NCI-H82 treated with DMSO at 0.1 percent for 48 hours (cell line): ENCODE data around the gene ACVR1B.
A peak's percentile ranks its signal among the peaks of the same experiment; 100 is the strongest.

Source experiments
- DNase-seq: peaks from one replicate; lab custom pipeline; 2025; ENCODE audit not compliant: unreplicated experiment; lab: John Stamatoyannopoulos, UW

Gene ACVR1B

GRCh38 chr12:52003016-52003550, 51.6 kb downstream of the ACVR1B start:
- no peak for DNase-seq

- no peak for DNase-seq
Observed at GRCh38 chr12:52003591-52003990, 52.1 kb downstream of the ACVR1B start.

- DNase-seq, result no peak
Observed at GRCh38 chr12:52004042-52004648, 52.6 kb downstream of the ACVR1B start.

GRCh38 chr12:52005218-52005902, 53.9 kb downstream of the ACVR1B start:
- DNase-seq, result no peak

GRCh38 chr12:52005903-52006703, 54.6 kb downstream of the ACVR1B start:
- peak; percentile 29 for DNase-seq

- peak; percentile 19 for DNase-seq
Observed at GRCh38 chr12:52006726-52007157, 55.2 kb downstream of the ACVR1B start, which contains the start of gene TAMALIN. Gene TAMALIN, plus strand, starts transcription at chr12:52006946. Its CDS starts 74 bp downstream, at chr12:52007020.

- DNase-seq, result no peak
Observed at GRCh38 chr12:52007158-52007921, 55.8 kb downstream of the ACVR1B start.

GRCh38 chr12:52007982-52008510, 56.5 kb downstream of the ACVR1B start:
- no peak for DNase-seq

GRCh38 chr12:52009081-52009751, 57.7 kb downstream of the ACVR1B start:
- no peak for DNase-seq

GRCh38 chr12:52010152-52010622, 58.7 kb downstream of the ACVR1B start:
- peak; percentile 56 for DNase-seq

- DNase-seq, result no peak
Observed at GRCh38 chr12:52010692-52011601, 59.4 kb downstream of the ACVR1B start.

- DNase-seq, result no peak
Observed at GRCh38 chr12:52011602-52012214, 60.2 kb downstream of the ACVR1B start.

- DNase-seq, result no peak
Observed at GRCh38 chr12:52013626-52014310, 62.3 kb downstream of the ACVR1B start.

- DNase-seq, result no peak
Observed at GRCh38 chr12:52014567-52015530, 63.4 kb downstream of the ACVR1B start.

GRCh38 chr12:52015532-52016041, 64.1 kb downstream of the ACVR1B start:
- DNase-seq, result no peak

GRCh38 chr12:52018433-52019112, 67.1 kb downstream of the ACVR1B start:
- DNase-seq, result no peak
